HEK293 (cell line): ENCODE measurements around the gene PLEKHA4.

Source experiments
- CTCF ChIA-PET: fragments of 350-600 bp; formaldehyde crosslinking; extraction: SDS; loops from one replicate; lab custom pipeline; 2021; ENCODE audit warnings: antibody characterized with exemption; lab: Yijun Ruan, JAX
- POLR2A ChIA-PET: fragments of 300-600 bp; formaldehyde crosslinking; extraction: SDS; loops from one replicate; lab custom pipeline; 2020; ENCODE audit warnings: antibody characterized with exemption, inconsistent platforms; lab: Yijun Ruan, JAX
- H3K27ac ChIP-seq: fragments of 200-500 bp; sonication (Bioruptor generic); 2 replicates; pipeline ENCODE4 v1.5.1; 2014; ENCODE audit warnings: low read depth, low read length, control low read depth, inconsistent platforms; ENCODE audit errors: extremely low read depth
- H3K36me3 ChIP-seq, 2 experiments: fragments of 200-500 bp in 1 of 2; sonication (Bioruptor generic) in 1 of 2; 1 replicate in 1 of 2; 2 replicates in 1 of 2; pipeline ENCODE4 v1.5.1; 2014 to 2017; ENCODE audit warnings: inconsistent platforms in 2 of 2, low read length in 2 of 2; ENCODE audit not compliant: control insufficient read depth in 2 of 2, insufficient read depth in 1 of 2
- H3K4me1 ChIP-seq: fragments of 200-500 bp; sonication (Bioruptor generic); 2 replicates; pipeline ENCODE4 v1.5.1; 2014; ENCODE audit warnings: mild to moderate bottlenecking, low read length, inconsistent platforms; ENCODE audit not compliant: control insufficient read depth, insufficient read depth
- H3K4me3 ChIP-seq: 2 replicates; pipeline ENCODE4 v1.5.1; 2011; ENCODE audit warnings: low read depth, mild to moderate bottlenecking, control low read depth, low read length, moderate library complexity
- H3K9me3 ChIP-seq: fragments of 200-500 bp; sonication (Bioruptor generic); 2 replicates; pipeline ENCODE4 v1.5.1; 2014; ENCODE audit warnings: low read depth, low read length, inconsistent platforms; ENCODE audit not compliant: control insufficient read depth, insufficient read depth
- BCL11B ChIP-seq: fragments of 450-650 bp; formaldehyde crosslinking; IDR thresholded peaks from 2 replicates; pipeline ENCODE4 v1.5.1; 2016; ENCODE audit warnings: low read depth, missing biosample characterization, missing genetic modification characterization
- CTCF ChIP-seq: fragments of 450-650 bp; formaldehyde crosslinking; IDR thresholded peaks from 2 replicates; pipeline ENCODE4 v1.5.1; 2016; ENCODE audit warnings: missing biosample characterization, missing genetic modification characterization
- GLI4 ChIP-seq: fragments of 450-650 bp; formaldehyde crosslinking; IDR thresholded peaks from 2 replicates; pipeline ENCODE4 v1.5.1; 2016; ENCODE audit warnings: missing biosample characterization, missing genetic modification characterization
- GLIS1 ChIP-seq: fragments of 450-650 bp; formaldehyde crosslinking; IDR thresholded peaks from 2 replicates; pipeline ENCODE4 v1.5.1; 2016; ENCODE audit warnings: missing biosample characterization, missing genetic modification characterization
- HOXC10 ChIP-seq: sonication (generic); formaldehyde crosslinking; IDR thresholded peaks from 2 replicates; pipeline ENCODE4 v1.8.1; 2023; ENCODE audit warnings: mild to moderate bottlenecking, missing genetic modification reagents
- IKZF3 ChIP-seq: fragments of 450-650 bp; IDR thresholded peaks from 2 replicates; pipeline ENCODE4 v1.5.0; 2018; ENCODE audit warnings: missing biosample characterization, mild to moderate bottlenecking, missing genetic modification characterization, moderate library complexity
- KLF10 ChIP-seq: fragments of 450-650 bp; IDR thresholded peaks from 2 replicates; pipeline ENCODE4 v1.5.1; 2018; ENCODE audit warnings: missing biosample characterization, mild to moderate bottlenecking, missing genetic modification characterization
- KLF16 ChIP-seq: fragments of 450-650 bp; formaldehyde crosslinking; IDR thresholded peaks from 2 replicates; pipeline ENCODE4 v1.5.1; 2017; ENCODE audit warnings: missing biosample characterization, missing genetic modification characterization
- KLF9 ChIP-seq: fragments of 450-650 bp; formaldehyde crosslinking; IDR thresholded peaks from 2 replicates; pipeline ENCODE4 v1.5.1; 2016; ENCODE audit warnings: missing biosample characterization, missing genetic modification characterization, low read depth
- REPIN1 ChIP-seq: fragments of 450-650 bp; formaldehyde crosslinking; IDR thresholded peaks from 2 replicates; pipeline ENCODE4 v1.5.1; 2017; ENCODE audit warnings: missing biosample characterization, missing genetic modification characterization, low read depth
- SCRT1 ChIP-seq: fragments of 450-650 bp; formaldehyde crosslinking; IDR thresholded peaks from 2 replicates; pipeline ENCODE4 v1.5.1; 2016; ENCODE audit warnings: missing biosample characterization, missing genetic modification characterization, borderline replicate concordance
- SCRT2 ChIP-seq: fragments of 450-650 bp; formaldehyde crosslinking; IDR thresholded peaks from 2 replicates; pipeline ENCODE4 v1.5.1; 2016; ENCODE audit warnings: missing biosample characterization, missing genetic modification characterization
- SP2 ChIP-seq: fragments of 450-650 bp; formaldehyde crosslinking; IDR thresholded peaks from 2 replicates; pipeline ENCODE4 v1.5.1; 2016; ENCODE audit warnings: missing biosample characterization, missing genetic modification characterization
- SP3 ChIP-seq: fragments of 450-650 bp; formaldehyde crosslinking; IDR thresholded peaks from 2 replicates; pipeline ENCODE4 v1.5.1; 2016; ENCODE audit warnings: missing biosample characterization, missing genetic modification characterization
- SP7 ChIP-seq: fragments of 450-650 bp; formaldehyde crosslinking; IDR thresholded peaks from 2 replicates; pipeline ENCODE4 v1.5.1; 2016; ENCODE audit warnings: missing biosample characterization, missing genetic modification characterization
- YY2 ChIP-seq: fragments of 450-650 bp; formaldehyde crosslinking; IDR thresholded peaks from 2 replicates; pipeline ENCODE4 v1.5.1; 2016; ENCODE audit warnings: missing biosample characterization, missing genetic modification characterization
- ZBTB17 ChIP-seq: fragments of 450-650 bp; formaldehyde crosslinking; IDR thresholded peaks from 2 replicates; pipeline ENCODE4 v1.5.1; 2016; ENCODE audit warnings: missing biosample characterization, missing genetic modification characterization
- ZBTB20 ChIP-seq: fragments of 450-650 bp; formaldehyde crosslinking; IDR thresholded peaks from 2 replicates; pipeline ENCODE4 v1.5.1; 2016; ENCODE audit warnings: missing biosample characterization, missing genetic modification characterization
- ZBTB21 ChIP-seq: fragments of 450-650 bp; formaldehyde crosslinking; IDR thresholded peaks from 2 replicates; pipeline ENCODE4 v1.5.1; 2017; ENCODE audit warnings: missing biosample characterization, missing genetic modification characterization
- ZBTB26 ChIP-seq: fragments of 450-650 bp; formaldehyde crosslinking; optimal IDR thresholded peaks from 2 replicates; pipeline ENCODE3; 2016; ENCODE audit warnings: missing biosample characterization, mild to moderate bottlenecking, missing genetic modification characterization
- ZBTB7A ChIP-seq: fragments of 450-650 bp; formaldehyde crosslinking; IDR thresholded peaks from 2 replicates; pipeline ENCODE4 v1.5.1; 2016; ENCODE audit warnings: low read depth, missing biosample characterization, missing genetic modification characterization
- ZFP37 ChIP-seq: fragments of 450-650 bp; formaldehyde crosslinking; IDR thresholded peaks from 2 replicates; pipeline ENCODE4 v1.5.1; 2016; ENCODE audit warnings: missing biosample characterization, missing genetic modification characterization
- ZNF146 ChIP-seq: fragments of 450-650 bp; formaldehyde crosslinking; IDR thresholded peaks from 2 replicates; pipeline ENCODE4 v1.5.1; 2016; ENCODE audit warnings: missing biosample characterization, missing genetic modification characterization
- ZNF184 ChIP-seq: fragments of 450-650 bp; IDR thresholded peaks from 2 replicates; pipeline ENCODE4 v1.5.1; 2018; ENCODE audit warnings: missing biosample characterization, mild to moderate bottlenecking, missing genetic modification characterization
- ZNF223 ChIP-seq: fragments of 450-650 bp; formaldehyde crosslinking; IDR thresholded peaks from 2 replicates; pipeline ENCODE4 v1.5.1; 2016; ENCODE audit warnings: missing biosample characterization, missing genetic modification characterization
- ZNF24 ChIP-seq: fragments of 450-650 bp; formaldehyde crosslinking; IDR thresholded peaks from 2 replicates; pipeline ENCODE4 v1.5.1; 2016; ENCODE audit warnings: missing biosample characterization, missing genetic modification characterization
- ZNF274 ChIP-seq, 2 experiments: fragments of 200-500 bp in 1 of 2; fragments of 450-650 bp in 1 of 2; sonication (Bioruptor generic) in 1 of 2; formaldehyde crosslinking in 1 of 2; IDR thresholded peaks; 2 replicates each; pipeline versions ENCODE4 v1.5.1 to v1.6.1; 2014 to 2016; ENCODE audit warnings: borderline replicate concordance in 1 of 2, inconsistent platforms in 1 of 2, low read length in 1 of 2, missing biosample characterization in 1 of 2, missing genetic modification characterization in 1 of 2
- ZNF391 ChIP-seq: fragments of 450-650 bp; formaldehyde crosslinking; IDR thresholded peaks from 2 replicates; pipeline ENCODE4 v1.5.1; 2016; ENCODE audit warnings: low read depth, missing biosample characterization, missing genetic modification characterization, borderline replicate concordance
- ZNF416 ChIP-seq: fragments of 450-650 bp; formaldehyde crosslinking; IDR thresholded peaks from 2 replicates; pipeline ENCODE4 v1.5.1; 2016; ENCODE audit warnings: missing biosample characterization, missing genetic modification characterization
- ZNF561 ChIP-seq: fragments of 450-650 bp; IDR thresholded peaks from 2 replicates; pipeline ENCODE4 v1.5.1; 2018; ENCODE audit warnings: missing biosample characterization, missing genetic modification characterization, borderline replicate concordance
- ZNF624 ChIP-seq: fragments of 450-650 bp; formaldehyde crosslinking; IDR thresholded peaks from 2 replicates; pipeline ENCODE4 v1.5.1; 2017; ENCODE audit warnings: missing biosample characterization, missing genetic modification characterization
- ZNF629 ChIP-seq: fragments of 450-650 bp; formaldehyde crosslinking; IDR thresholded peaks from 2 replicates; pipeline ENCODE4 v1.5.1; 2017; ENCODE audit warnings: missing biosample characterization, missing genetic modification characterization
- ZNF660 ChIP-seq: fragments of 450-650 bp; IDR thresholded peaks from 2 replicates; pipeline ENCODE4 v1.5.1; 2018; ENCODE audit warnings: missing biosample characterization, mild to moderate bottlenecking, missing genetic modification characterization
- ZNF843 ChIP-seq: fragments of 450-650 bp; formaldehyde crosslinking; IDR thresholded peaks from 2 replicates; pipeline ENCODE4 v1.5.1; 2016; ENCODE audit warnings: missing biosample characterization, missing genetic modification characterization
- ZSCAN30 ChIP-seq: fragments of 450-650 bp; IDR thresholded peaks from 2 replicates; pipeline ENCODE4 v1.5.1; 2018; ENCODE audit warnings: missing biosample characterization, mild to moderate bottlenecking, missing genetic modification characterization, moderate library complexity

The PLEKHA4 gene

DNA sequence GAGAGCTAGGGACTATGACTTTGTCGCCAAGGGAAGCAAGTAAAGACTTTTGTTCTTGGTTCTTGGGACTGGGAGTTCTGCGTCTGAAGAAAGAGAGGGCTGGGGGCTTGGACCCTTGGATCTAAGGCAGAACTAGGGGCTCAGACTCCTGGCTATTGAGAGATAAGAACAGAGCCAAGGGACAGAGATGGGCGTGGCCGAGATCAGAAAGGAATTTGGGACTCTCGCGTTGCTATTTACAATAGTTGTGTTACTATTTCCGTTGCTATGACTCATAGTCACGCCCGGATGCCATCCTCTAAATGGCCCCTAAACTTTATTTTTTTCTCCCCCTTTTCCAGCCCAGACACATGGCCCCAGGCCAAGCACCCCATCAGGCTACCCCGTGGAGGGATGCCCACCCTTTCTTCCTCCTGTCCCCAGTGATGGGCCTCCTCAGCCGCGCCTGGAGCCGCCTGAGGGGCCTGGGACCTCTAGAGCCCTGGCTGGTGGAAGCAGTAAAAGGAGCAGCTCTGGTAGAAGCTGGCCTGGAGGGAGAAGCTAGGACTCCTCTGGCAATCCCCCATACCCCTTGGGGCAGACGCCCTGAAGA, 4.6 kb upstream of the PLEKHA4 start (continued):
- TF ChIP-seq KLF10: peak; percentile 67; the same call in 1 of the 2 replicates
- peak; percentile 77 for TF ChIP-seq SP7 (tag by site-specific recombination)
- peak; percentile 69 for TF ChIP-seq ZNF629 (tag by site-specific recombination)
- TF ChIP-seq ZNF223 (tag by site-specific recombination): no peak
- 0 out of 2 replicates have a peak, but pooled peaks have one; percentile 10 for TF ChIP-seq ZBTB21
- no peak for TF ChIP-seq IKZF3 (tag by site-specific recombination)
- TF ChIP-seq ZNF146 (tag by site-specific recombination): no peak

DNA sequence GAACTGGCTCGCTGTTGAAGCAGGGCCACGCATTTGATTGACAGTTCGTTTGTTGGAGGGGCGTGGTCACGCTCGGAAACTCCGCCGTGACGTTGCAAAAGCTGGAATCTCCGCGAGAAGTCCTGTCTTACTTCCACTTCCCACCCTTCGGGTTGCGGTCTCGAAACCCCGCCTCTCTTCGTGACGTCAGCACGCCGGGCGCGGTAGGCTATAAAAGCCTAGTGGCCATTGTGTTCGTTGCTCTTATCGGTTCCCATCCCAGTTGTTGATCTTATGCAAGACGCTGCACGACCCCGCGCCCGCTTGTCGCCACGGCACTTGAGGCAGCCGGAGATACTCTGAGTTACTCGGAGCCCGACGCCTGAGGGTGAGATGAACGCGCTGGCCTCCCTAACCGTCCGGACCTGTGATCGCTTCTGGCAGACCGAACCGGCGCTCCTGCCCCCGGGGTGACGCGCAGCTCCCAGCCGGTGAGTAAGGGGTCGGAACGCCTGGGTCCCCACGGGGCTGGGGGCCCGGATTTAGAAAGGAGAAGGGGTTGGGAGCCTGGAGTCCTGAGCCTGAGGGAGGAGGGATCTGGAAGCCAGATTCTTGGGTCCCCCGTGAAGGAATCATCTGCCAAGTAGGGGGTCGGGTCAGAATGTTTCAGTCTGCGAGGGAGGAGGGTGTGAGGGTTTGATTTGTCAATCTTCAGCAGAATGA, 3.9 kb upstream of the PLEKHA4 start, which contains the start of gene PPP1R15A:
Gene PPP1R15A (plus strand): TSS at position 240 of the 702 bp plus-strand sequence. CDS start 813 bp downstream, outside the sequence.
- H3K27ac ChIP-seq: peak within 1 kb of the TSS; percentile 93
- H3K36me3 ChIP-seq: peaks cover 0 to 29% of the 10 kb centered on the region in 2 experiments; a peak in 2 of 3 replicates
- H3K4me1 ChIP-seq: peaks cover 32% of the 10 kb centered on the region
- ChIA-PET CTCF (interaction anchor here (0.6 to 2.0 kb wide), 2 partner anchors 30 to 579 kb away, joined by 4 to 7 read pairs; partner anchors contain the start of gene PIH1D1), POLR2A (interaction anchor here (0.6 to 3.2 kb wide), 32 partner anchors 8 to 1056 kb away, joined by 3 to 33 read pairs (median 5); partner anchors contain the start of genes BAX, BCAT2, CARD8 and DHDH)
- peak within 1 kb of the TSS; percentile 80 for H3K4me3 ChIP-seq
- no peaks in the 10 kb centered on the region for H3K9me3 ChIP-seq
- TF ChIP-seq ZNF391 (tag by site-specific recombination) (peak; percentile 98; the same call in 1 of the 2 replicates), ZNF624 (no peak), KLF16 (tag by site-specific recombination) (peak; percentile 56; the same call in 1 of the 2 replicates), ZBTB7A (0 out of 2 replicates have a peak, but pooled peaks have one; percentile 65), REPIN1 (peak; percentile 74; the same call in 1 of the 2 replicates), ZNF24 (tag by site-specific recombination) (peak; percentile 68; the same call in 1 of the 2 replicates), ZBTB21 (peak; percentile 89), GLIS1 (tag by site-specific recombination) (peak; percentile 92), ZNF660 (tag by site-specific recombination) (peak; percentile 63), ZSCAN30 (tag by site-specific recombination) (peak; percentile 69; the same call in 1 of the 2 replicates), ZBTB17 (tag by site-specific recombination) (peak; percentile 59), ZFP37 (peak; percentile 95), SCRT2 (tag by site-specific recombination) (peak; percentile 86), SP2 (tag by site-specific recombination) (peak; percentile 70), YY2 (tag by site-specific recombination) (peak; percentile 64), SP3 (tag by site-specific recombination) (peak; percentile 73), ZNF416 (tag by site-specific recombination) (no peak), CTCF (tag by site-specific recombination) (0 out of 2 replicates have a peak, but pooled peaks have one; percentile 32), ZNF274 (IDR thresholded peaks at IDR 0.05; ENCODE audit: low read length) (no peak), ZNF274 (tag by site-specific recombination; IDR thresholded peaks at IDR 0.05; ENCODE audit: borderline replicate concordance) (no peak), BCL11B (tag by site-specific recombination) (peak; percentile 55; the same call in 1 of the 2 replicates), KLF9 (tag by site-specific recombination) (peak; percentile 68; the same call in 1 of the 2 replicates), ZBTB20 (peak; percentile 58; the same call in 1 of the 2 replicates), ZNF843 (tag by site-specific recombination) (no peak; the same call in 1 of the 2 replicates), SCRT1 (tag by site-specific recombination) (peak; percentile 43; the same call in 1 of the 2 replicates), GLI4 (tag by site-specific recombination) (no peak), HOXC10 (CRISPR knock-in tag) (no peak), ZBTB26 (tag by site-specific recombination) (peak; percentile 63), ZNF561 (peak; percentile 42; the same call in 1 of the 2 replicates), ZNF184 (tag by site-specific recombination) (no peak)
